ENCODE data around the gene DNAJC6.

DNA sequence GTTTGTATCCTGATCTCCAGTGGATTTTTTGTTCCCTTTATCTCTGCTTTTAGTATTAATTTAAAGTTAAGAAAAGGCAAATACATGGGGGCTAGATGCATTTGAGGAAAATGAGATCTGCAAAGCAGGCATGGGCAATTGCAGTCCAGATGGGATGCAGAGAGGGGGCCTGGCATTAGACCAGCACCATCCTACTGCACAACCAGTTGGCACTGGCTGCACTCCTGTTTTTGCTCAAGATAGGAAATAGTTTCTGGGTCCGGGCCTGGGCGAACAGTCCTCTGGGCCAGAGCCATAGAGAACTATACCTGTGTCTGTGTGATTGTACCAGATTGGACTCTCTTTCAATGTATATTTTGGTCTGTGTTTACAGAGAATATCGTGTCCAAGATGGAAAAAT, 77.1 kb downstream of the DNAJC6 start:
- TF ChIP-seq, protein P1, sequence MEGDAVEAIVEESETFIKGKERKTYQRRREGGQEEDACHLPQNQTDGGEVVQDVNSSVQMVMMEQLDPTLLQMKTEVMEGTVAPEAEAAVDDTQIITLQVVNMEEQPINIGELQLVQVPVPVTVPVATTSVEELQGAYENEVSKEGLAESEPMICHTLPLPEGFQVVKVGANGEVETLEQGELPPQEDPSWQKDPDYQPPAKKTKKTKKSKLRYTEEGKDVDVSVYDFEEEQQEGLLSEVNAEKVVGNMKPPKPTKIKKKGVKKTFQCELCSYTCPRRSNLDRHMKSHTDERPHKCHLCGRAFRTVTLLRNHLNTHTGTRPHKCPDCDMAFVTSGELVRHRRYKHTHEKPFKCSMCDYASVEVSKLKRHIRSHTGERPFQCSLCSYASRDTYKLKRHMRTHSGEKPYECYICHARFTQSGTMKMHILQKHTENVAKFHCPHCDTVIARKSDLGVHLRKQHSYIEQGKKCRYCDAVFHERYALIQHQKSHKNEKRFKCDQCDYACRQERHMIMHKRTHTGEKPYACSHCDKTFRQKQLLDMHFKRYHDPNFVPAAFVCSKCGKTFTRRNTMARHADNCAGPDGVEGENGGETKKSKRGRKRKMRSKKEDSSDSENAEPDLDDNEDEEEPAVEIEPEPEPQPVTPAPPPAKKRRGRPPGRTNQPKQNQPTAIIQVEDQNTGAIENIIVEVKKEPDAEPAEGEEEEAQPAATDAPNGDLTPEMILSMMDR (IDR thresholded peaks at IDR 0.05 in 8 of 11, conservative IDR thresholded peaks at IDR 0.05 in 3 of 11), result no peak
- TF ChIP-seq POLR2AphosphoS5 (IDR thresholded peaks at IDR 0.05), result no peak

Data from spleen (tissue), 7 donors.